ENCODE measurements around the gene SLC24A1.

The SLC24A1 gene

GRCh38 chr15:65688462-65688861, 66.7 kb downstream of the SLC24A1 start:
- no peak for DNase-seq (ENCODE audit: low read depth)

GRCh38 chr15:65690173-65690572, 68.4 kb downstream of the SLC24A1 start:
- TF ChIP-seq CTCF (conservative IDR thresholded peaks at IDR 0.05; ENCODE audit: low read depth, low read length): no peak
- H3K4me3 ChIP-seq (ENCODE audit: low read depth, low read length): no peak overlapping the region
- DNase-seq (ENCODE audit: low read depth): no peak

More at GRCh38 chr15:65688462-65688861, 66.7 kb downstream of the SLC24A1 start:
- TF ChIP-seq CTCF (conservative IDR thresholded peaks at IDR 0.05; ENCODE audit: low read depth, low read length): no peak
- H3K4me3 ChIP-seq (ENCODE audit: low read depth, low read length): no peak overlapping the region

- DNase-seq (ENCODE audit: low read depth): peak; percentile 12
- H3K4me3 ChIP-seq (ENCODE audit: low read depth, low read length): no peak overlapping the region
- TF ChIP-seq CTCF (conservative IDR thresholded peaks at IDR 0.05; ENCODE audit: low read depth, low read length): no peak
Observed at GRCh38 chr15:65690778-65691177, 69.0 kb downstream of the SLC24A1 start.

GRCh38 chr15:65695081-65695480, 73.3 kb downstream of the SLC24A1 start:
- H3K4me3 ChIP-seq (ENCODE audit: low read depth, low read length): no peak overlapping the region
- no peak for DNase-seq (ENCODE audit: low read depth)
- TF ChIP-seq CTCF (conservative IDR thresholded peaks at IDR 0.05; ENCODE audit: low read depth, low read length): no peak
